GM19468 (cell line): ENCODE measurements around the gene MYMX.
A peak's percentile ranks its signal among the peaks of the same experiment; 100 is the strongest.

Experiments used
- ATAC-seq: cut with Tn5 transposase; IDR thresholded peaks from one replicate; pipeline ENCODE4 v1.9.1; 2021; ENCODE audit warnings: mild to moderate bottlenecking, moderate library complexity, moderate number of reproducible peaks; ENCODE audit not compliant: unreplicated experiment; ENCODE audit errors: extremely low read depth

The MYMX gene

GRCh38 chr6:44247338-44248302, 30.9 kb downstream of the MYMX start:
- peak; percentile 20 for ATAC-seq

- ATAC-seq = no peak
These were observed 31.9 kb downstream of the MYMX start for GRCh38 chr6:44248579-44248978.

- ATAC-seq = no peak
These were observed 32.5 kb downstream of the MYMX start for GRCh38 chr6:44249082-44249748.

GRCh38 chr6:44250067-44250717, 33.5 kb downstream of the MYMX start:
- no peak for ATAC-seq

- ATAC-seq = no peak
These were observed 34.0 kb downstream of the MYMX start for GRCh38 chr6:44250718-44251123.

GRCh38 chr6:44251576-44252524, 35.1 kb downstream of the MYMX start:
- ATAC-seq = no peak

GRCh38 chr6:44253307-44254101, 36.8 kb downstream of the MYMX start:
- ATAC-seq = no peak

- no peak for ATAC-seq
These were observed 37.7 kb downstream of the MYMX start for GRCh38 chr6:44254191-44255104.

- no peak for ATAC-seq
These were observed 38.5 kb downstream of the MYMX start for GRCh38 chr6:44255105-44255808.

- no peak for ATAC-seq
These were observed 39.4 kb downstream of the MYMX start for GRCh38 chr6:44255871-44256774.

- ATAC-seq = no peak
These were observed 40.0 kb downstream of the MYMX start for GRCh38 chr6:44256775-44257024.

- peak; percentile 22 for ATAC-seq
These were observed 40.5 kb downstream of the MYMX start, which contains the start of gene SLC35B2 for GRCh38 chr6:44257025-44257752. Gene SLC35B2, minus strand, starts transcription at chr6:44257528. Its CDS starts 118 bp downstream, at chr6:44257410.

GRCh38 chr6:44257753-44258324, 41.1 kb downstream of the MYMX start:
- ATAC-seq = no peak

GRCh38 chr6:44258325-44258863, 41.7 kb downstream of the MYMX start:
- no peak for ATAC-seq

- no peak for ATAC-seq
These were observed 42.2 kb downstream of the MYMX start for GRCh38 chr6:44258921-44259320.
